K562 treated with DMSO at 1 percent for 4 hours (cell line): ENCODE measurements around the gene PCDHGB6. TPM values are rescaled to one million over a fixed set of nuclear protein-coding genes. Genes with fewer than 3 reads are reported as not detected.

Source experiments
- total RNA-seq: library from RNA; unstranded; fragments of 300-600 nt; gene quantifications from 2 replicates; pipeline ENCODE4 v1.2.3, GENCODE V29; 2022; ENCODE audit not compliant: insufficient read depth

The PCDHGB6 gene
- total RNA-seq: not detected in 2 replicates

GRCh38 chr5:141407790-141408505, at the start of gene PCDHGB6:
TSS of gene PCDHGB6 (plus strand) at chr5:141408021. CDS start at chr5:141408203, 182 bp downstream.

DNA sequence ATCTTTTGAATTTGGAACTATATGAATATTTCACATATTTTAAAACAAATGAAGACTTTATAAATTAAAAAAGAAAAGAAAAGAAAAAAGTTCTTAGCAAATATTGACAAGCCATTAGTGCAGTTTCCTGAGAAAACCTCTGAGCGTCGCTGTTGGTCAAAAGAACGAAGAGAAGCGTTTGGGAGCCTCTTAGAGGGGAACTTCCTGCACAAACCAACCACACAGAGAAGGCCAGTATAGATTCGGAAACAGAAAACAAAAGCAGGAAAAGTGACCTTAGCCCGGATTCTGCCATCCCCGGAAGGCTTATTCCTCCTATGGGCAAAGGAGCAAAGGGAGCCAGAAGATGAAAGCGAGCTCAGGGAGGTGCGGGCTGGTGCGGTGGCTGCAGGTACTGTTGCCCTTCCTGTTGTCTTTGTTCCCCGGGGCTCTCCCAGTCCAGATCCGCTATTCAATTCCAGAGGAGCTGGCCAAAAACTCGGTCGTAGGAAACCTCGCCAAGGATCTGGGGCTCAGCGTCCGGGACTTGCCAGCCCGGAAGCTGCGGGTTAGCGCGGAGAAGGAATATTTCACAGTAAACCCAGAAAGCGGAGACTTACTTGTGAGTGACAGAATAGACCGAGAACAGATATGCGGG, 47.9 kb upstream of the PCDHGB6 start, which contains the start of gene PCDHGB2:
Gene PCDHGB2 (plus strand): TSS at position 205 of the 637 bp plus-strand sequence. CDS start 142 bp downstream, at position 347.

DNA sequence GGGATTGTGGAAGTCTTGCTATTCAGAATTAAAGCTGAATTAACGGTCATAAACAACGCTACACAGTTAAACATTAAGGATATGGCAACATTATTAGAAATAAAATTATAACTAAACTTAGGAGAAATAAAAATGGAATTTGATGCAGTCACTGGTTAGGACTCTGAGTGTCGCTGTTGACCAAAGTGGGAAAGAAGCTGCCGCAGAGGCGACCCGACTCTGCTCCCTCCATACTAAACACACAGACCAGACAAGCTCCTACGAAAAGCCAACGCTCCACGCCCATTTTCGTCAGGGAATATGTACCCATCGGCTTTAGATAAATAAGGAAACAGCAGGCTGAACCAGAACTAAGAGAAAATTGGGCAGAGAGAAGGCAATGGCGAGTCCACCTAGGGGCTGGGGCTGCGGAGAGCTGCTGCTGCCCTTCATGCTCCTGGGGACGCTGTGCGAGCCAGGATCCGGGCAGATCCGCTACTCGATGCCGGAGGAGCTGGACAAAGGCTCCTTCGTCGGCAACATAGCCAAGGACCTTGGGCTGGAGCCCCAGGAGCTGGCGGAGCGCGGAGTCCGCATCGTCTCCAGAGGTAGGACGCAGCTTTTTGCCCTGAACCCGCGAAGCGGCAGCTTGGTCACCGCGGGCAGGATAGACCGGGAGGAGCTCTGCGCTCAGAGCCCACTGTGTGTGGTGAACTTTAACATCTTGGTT, 43.7 kb upstream of the PCDHGB6 start, which contains the start of gene PCDHGA5:
Gene PCDHGA5 (plus strand): TSS at position 211 of the 709 bp plus-strand sequence. CDS start 169 bp downstream, at position 380.

DNA sequence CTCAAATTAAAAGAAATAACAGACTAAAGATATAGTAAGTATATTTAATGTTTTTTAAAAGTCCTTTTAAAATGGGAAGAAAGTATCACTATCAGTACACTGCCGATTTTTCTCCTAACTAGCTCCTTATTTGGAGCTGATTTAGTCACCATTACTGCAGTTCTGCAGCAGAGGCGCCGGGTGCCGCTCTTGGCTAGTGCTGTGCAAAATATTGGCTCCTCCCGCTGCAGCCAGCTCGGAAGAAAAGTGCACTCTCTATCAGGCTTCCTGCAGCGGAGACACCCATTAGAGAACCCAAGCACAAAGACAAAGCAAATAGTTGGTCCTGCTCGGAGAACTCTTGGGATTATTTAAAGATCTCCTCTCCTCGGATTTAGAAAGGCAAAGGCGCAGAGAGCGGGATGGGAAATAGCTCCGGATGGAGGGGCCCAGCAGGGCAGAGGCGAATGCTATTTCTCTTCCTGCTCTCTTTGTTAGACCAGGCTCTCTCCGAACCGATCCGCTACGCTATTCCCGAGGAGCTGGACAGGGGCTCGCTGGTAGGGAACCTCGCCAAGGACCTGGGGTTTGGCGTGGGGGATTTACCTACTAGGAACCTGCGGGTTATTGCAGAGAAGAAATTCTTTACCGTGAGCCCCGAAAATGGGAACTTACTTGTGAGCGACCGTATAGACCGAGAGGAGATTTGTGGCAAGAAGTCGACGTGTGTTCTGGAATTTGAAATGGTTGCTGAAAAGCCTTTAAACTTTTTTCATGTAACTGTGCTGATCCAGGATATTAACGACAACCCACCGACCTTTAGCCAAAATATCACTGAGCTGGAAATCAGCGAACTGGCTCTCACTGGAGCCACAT, 37.6 kb upstream of the PCDHGB6 start, which contains the start of gene PCDHGB3:
Gene PCDHGB3 (plus strand): TSS at position 249 of the 855 bp plus-strand sequence. CDS start 153 bp downstream, at position 402.

GRCh38 chr5:141373673-141374317, 34.0 kb upstream of the PCDHGB6 start, which contains the start of gene PCDHGA6:
TSS of gene PCDHGA6 (plus strand) at chr5:141373891. CDS start at chr5:141374084, 193 bp downstream.

GRCh38 chr5:141382469-141383294, 25.1 kb upstream of the PCDHGB6 start, which contains the start of gene PCDHGA7:
TSS of gene PCDHGA7 (plus strand) at chr5:141382742. CDS start at chr5:141382900, 158 bp downstream.

DNA sequence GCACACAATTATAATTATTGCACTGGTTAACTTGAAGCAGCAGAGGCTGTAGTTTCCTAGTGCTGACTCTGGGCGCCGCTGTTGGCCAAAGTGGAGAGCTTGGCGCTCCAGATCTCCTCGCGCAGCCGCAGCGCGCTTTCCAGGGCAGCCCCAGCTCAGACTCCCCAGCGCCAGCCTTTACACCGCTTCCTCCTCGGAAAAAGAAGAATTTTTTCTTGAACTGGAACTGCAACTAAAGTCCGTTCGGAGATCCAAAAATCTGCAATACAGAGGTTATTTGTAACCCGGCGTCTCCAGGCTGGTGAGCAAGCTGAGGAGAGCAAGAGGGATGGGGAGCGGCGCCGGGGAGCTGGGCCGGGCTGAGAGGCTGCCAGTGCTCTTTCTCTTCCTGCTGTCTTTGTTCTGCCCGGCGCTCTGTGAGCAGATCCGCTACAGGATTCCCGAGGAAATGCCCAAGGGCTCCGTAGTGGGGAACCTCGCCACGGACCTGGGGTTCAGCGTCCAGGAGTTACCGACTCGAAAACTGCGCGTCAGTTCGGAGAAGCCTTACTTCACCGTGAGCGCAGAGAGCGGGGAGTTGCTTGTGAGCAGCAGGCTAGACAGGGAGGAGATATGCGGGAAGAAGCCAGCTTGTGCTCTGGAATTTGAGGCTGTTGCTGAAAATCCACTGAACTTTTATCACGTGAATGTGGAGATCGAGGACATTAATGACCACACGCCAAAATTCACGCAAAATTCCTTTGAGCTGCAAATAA, 20.1 kb upstream of the PCDHGB6 start, which contains the start of gene PCDHGB4:
Gene PCDHGB4 (plus strand): TSS at position 142 of the 755 bp plus-strand sequence. CDS start 187 bp downstream, at position 329.

DNA sequence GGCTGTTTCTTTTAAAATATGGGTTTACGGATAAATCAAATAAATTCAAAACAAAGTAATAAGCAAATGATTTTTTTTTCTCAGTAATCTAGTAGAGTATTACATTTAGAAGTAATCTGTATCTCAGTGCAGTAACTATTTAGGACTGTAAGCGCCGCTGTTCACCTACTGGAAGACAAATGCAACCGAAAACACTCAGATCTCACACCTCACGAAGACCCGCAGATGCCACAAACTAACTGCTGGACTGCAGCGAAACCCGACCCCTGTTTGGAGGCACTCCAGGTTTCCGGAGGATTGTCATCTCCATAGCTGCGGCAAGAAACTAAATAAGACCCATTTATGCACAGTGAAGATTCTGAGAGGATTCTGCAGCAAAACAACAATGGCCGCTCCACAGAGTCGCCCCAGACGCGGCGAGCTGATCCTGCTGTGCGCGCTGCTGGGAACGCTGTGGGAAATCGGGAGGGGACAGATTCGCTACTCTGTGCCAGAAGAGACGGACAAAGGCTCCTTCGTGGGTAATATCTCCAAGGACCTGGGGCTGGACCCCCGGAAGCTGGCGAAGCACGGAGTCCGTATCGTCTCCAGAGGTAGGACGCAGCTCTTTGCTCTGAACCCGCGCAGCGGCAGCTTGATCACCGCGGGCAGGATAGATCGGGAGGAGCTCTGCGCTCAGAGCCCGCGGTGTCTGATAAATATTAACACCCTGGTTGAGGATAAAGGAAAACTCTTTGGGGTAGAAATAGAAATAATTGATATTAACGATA, 15.2 kb upstream of the PCDHGB6 start, which contains the start of gene PCDHGA8:
Gene PCDHGA8 (plus strand): TSS at position 205 of the 770 bp plus-strand sequence. CDS start 181 bp downstream, at position 386.

DNA sequence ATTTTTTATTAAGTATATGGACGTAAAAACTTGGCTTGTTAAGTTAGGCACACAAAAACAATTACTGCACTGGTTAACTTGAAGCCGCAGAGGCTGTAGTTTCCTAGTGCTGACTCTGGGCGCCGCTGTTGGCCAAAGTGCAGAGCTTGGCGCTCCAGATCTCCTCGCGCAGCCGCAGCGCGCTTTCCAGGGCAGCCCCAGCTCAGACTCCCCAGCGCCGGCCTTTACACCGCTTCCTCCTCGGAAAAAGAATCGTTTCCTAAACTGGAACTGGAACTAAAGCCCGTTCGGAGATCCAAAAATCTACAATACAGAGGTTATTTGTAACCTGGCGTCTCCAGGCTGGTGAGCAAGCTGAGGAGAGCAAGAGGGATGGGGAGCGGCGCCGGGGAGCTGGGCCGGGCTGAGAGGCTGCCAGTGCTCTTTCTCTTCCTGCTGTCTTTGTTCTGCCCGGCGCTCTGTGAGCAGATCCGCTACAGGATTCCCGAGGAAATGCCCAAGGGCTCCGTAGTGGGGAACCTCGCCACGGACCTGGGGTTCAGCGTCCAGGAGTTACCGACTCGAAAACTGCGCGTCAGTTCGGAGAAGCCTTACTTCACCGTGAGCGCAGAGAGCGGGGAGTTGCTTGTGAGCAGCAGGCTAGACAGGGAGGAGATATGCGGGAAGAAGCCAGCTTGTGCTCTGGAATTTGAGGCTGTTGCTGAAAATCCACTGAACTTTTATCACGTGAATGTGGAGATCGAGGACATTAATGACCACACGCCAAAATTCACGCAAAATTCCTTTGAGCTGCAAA, 9.9 kb upstream of the PCDHGB6 start, which contains the start of gene PCDHGB5:
Gene PCDHGB5 (plus strand): TSS at position 192 of the 796 bp plus-strand sequence. CDS start 181 bp downstream, at position 373.

DNA sequence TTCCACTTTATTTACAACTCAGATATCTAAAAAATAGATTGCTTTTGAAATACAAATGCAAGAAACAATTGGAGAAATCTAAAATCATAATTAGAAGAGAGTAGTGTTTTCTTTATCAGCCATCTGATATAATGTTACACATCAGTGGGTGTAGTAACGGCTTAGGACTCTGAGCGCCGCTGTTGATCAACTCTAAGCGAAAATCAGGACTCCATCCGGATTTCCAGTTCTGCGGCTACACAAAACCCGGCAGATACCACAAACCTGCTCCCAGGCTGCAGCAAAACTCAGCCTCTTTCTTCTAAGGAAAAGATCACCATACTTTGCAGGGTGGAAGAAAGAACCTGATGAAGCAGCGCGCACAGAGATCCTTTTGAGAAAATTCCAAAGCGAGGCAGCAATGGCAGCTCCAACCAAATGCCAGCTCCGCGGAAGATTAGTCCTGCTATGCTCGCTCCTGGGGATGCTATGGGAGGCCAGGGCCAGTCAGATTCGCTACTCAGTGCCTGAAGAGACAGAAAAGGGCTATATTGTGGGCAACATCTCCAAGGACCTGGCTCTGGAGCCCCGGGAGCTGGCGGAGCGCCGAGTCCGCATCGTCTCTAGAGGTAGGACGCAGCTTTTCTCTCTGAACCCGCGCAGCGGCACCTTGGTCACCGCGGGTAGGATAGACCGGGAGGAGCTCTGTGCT, 5.1 kb upstream of the PCDHGB6 start, which contains the start of gene PCDHGA9:
Gene PCDHGA9 (plus strand): TSS at position 226 of the 691 bp plus-strand sequence. CDS start 175 bp downstream, at position 401.

DNA sequence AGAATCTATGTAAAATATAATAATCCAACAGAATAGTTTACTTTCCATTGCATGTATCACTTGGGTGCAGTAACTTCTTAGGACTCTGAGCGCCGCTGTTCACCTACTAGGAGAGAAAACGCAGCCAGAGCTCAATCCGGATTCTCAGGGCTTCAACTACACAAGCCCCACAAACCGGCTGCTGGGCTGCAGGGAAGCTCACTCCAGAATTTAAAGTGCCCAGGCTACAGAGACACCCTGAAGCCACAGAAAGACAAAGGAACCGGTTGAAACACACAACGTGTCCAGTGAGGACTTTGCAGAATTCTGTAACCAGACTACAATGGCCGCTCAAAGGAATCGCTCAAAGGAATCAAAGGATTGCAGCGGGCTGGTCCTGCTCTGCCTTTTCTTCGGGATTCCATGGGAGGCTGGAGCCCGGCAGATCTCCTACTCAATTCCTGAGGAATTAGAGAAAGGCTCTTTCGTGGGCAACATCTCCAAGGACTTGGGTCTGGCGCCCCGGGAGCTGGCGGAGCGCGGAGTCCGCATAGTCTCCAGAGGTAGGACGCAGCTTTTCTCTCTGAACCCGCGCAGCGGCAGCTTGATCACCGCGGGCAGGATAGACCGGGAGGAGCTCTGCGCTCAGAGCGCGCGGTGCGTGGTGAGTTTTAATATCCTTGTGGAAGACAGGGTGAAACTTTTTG, 5.2 kb downstream of the PCDHGB6 start, which contains the start of gene PCDHGA10:
Gene PCDHGA10 (plus strand): TSS at position 134 of the 686 bp plus-strand sequence. CDS start 189 bp downstream, at position 323.

GRCh38 chr5:141417494-141418172, 9.8 kb downstream of the PCDHGB6 start, which contains the start of gene PCDHGB7:
TSS of gene PCDHGB7 (plus strand) at chr5:141417677. CDS start at chr5:141417860, 183 bp downstream.

GRCh38 chr5:141420855-141421488, 13.2 kb downstream of the PCDHGB6 start, which contains the start of gene PCDHGA11:
TSS of gene PCDHGA11 (plus strand) at chr5:141421051. CDS start at chr5:141421228, 177 bp downstream.

DNA sequence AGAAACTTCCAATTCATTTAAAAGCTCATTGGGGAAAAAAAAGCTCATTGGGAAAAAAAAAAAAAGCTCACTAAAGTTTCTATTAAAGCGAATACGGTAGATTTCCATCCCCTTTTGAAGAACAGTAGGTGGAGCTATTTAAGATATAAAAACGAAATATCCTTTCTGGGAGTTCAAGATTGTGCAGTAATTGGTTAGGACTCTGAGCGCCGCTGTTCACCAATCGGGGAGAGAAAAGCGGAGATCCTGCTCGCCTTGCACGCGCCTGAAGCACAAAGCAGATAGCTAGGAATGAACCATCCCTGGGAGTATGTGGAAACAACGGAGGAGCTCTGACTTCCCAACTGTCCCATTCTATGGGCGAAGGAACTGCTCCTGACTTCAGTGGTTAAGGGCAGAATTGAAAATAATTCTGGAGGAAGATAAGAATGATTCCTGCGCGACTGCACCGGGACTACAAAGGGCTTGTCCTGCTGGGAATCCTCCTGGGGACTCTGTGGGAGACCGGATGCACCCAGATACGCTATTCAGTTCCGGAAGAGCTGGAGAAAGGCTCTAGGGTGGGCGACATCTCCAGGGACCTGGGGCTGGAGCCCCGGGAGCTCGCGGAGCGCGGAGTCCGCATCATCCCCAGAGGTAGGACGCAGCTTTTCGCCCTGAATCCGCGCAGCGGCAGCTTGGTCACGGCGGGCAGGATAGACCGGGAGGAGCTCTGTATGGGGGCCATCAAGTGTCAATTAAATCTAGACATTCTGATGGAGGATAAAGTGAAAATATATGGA, 22.7 kb downstream of the PCDHGB6 start, which contains the start of gene PCDHGA12:
Gene PCDHGA12 (plus strand): TSS at position 176 of the 782 bp plus-strand sequence. CDS start 253 bp downstream, at position 429.

